Chondrocyte (in vitro differentiated cells): ENCODE results near the gene CLCN4. TPM values are rescaled to one million over a fixed set of nuclear protein-coding genes. Genes with fewer than 3 reads are reported as not detected.
A peak's percentile ranks its signal among the peaks of the same experiment; 100 is the strongest.

Experiments used
- DNase-seq: peaks from one replicate; pipeline ENCODE4 v3.0.0; 2021; ENCODE audit warnings: mixed read lengths, low spot score
- H3K27ac Mint-ChIP-seq: one replicate; pipeline ENCODE4 v1.8.0; 2021; ENCODE audit warnings: mild to moderate bottlenecking, moderate library complexity, mixed read lengths; ENCODE audit not compliant: unreplicated experiment
- H3K27me3 Mint-ChIP-seq: 2 replicates; pipeline ENCODE4 v1.8.0; 2021; ENCODE audit warnings: low read depth, mixed read lengths
- H3K36me3 Mint-ChIP-seq: 2 replicates; pipeline ENCODE4 v1.8.0; 2021; ENCODE audit warnings: low read depth, mixed read lengths
- H3K4me1 Mint-ChIP-seq: 2 replicates; pipeline ENCODE4 v1.8.0; 2021; ENCODE audit warnings: low read depth, mild to moderate bottlenecking, mixed read lengths
- H3K4me3 Mint-ChIP-seq: one replicate; pipeline ENCODE4 v1.8.0; 2021; ENCODE audit warnings: mild to moderate bottlenecking, moderate library complexity, mixed read lengths; ENCODE audit not compliant: unreplicated experiment
- H3K9me3 Mint-ChIP-seq: 2 replicates; pipeline ENCODE4 v1.8.0; 2021; ENCODE audit warnings: low read depth, mixed read lengths
- total RNA-seq: library from RNA; stranded (reverse); gene quantifications from 3 replicates; pipeline ENCODE4 v1.2.1, GENCODE V29; 2021
- TF ChIP-seq, protein P1 (sequence below): fragments of 200-600 bp; sonication (generic); IDR thresholded peaks from 2 replicates; pipeline ENCODE4 v1.5.0; 2021; ENCODE audit warnings: antibody characterized with exemption, mild to moderate bottlenecking, moderate library complexity

The CLCN4 gene
- total RNA-seq, 1 donor from 2014 or later: 2.2 TPM

DNA sequence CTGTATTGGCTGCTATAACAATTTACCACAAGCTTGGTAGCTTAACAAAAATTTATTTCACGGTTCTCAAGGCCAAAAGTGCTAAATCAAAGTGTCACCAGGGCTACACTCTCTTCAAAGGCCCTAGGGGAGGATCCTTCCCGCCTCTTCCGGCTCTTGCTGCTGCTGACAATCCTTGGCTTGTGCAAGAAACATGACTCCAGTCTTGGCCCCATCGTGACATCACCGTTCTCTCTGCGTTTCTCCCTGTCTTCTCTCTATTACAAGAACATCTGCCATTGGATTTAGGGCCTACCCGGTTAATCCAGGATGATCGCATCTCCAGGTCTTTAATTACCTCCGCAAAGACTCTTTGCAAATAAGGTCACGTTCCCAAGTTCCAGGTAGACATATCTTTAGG lies 10.4 kb upstream of the CLCN4 start:
- H3K27me3 Mint-ChIP-seq: no peaks in the 10 kb centered on the region
- no peak for DNase-seq
- H3K4me3 Mint-ChIP-seq: no peak overlapping the region
- H3K36me3 Mint-ChIP-seq: peaks cover 9% of the 10 kb centered on the region
- H3K9me3 Mint-ChIP-seq: peaks cover 2% of the 10 kb centered on the region
- no peaks in the 10 kb centered on the region for H3K4me1 Mint-ChIP-seq
- TF ChIP-seq, protein P1, sequence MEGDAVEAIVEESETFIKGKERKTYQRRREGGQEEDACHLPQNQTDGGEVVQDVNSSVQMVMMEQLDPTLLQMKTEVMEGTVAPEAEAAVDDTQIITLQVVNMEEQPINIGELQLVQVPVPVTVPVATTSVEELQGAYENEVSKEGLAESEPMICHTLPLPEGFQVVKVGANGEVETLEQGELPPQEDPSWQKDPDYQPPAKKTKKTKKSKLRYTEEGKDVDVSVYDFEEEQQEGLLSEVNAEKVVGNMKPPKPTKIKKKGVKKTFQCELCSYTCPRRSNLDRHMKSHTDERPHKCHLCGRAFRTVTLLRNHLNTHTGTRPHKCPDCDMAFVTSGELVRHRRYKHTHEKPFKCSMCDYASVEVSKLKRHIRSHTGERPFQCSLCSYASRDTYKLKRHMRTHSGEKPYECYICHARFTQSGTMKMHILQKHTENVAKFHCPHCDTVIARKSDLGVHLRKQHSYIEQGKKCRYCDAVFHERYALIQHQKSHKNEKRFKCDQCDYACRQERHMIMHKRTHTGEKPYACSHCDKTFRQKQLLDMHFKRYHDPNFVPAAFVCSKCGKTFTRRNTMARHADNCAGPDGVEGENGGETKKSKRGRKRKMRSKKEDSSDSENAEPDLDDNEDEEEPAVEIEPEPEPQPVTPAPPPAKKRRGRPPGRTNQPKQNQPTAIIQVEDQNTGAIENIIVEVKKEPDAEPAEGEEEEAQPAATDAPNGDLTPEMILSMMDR: no peak
- no peak overlapping the region for H3K27ac Mint-ChIP-seq

DNA sequence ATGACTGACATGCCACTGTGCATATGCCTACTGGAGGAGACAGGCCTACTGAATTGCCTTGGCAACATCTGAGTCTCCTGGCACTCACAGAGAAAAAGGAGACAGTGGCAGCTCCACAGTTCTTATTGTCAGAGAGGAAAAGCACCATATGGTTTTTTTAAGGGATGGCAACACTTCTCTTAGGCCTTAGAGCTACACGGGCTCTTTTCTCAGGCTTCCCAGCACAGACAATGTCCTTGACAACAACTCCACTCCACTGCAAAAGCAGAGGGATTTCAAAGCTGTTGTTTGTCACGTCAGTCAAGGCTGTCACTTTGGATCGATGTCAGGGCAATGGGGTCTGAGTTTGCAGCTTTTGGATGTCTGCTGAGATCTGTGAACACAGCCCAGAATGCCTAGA lies 4.7 kb upstream of the CLCN4 start:
- peaks cover 8% of the 10 kb centered on the region for H3K4me1 Mint-ChIP-seq
- H3K27me3 Mint-ChIP-seq: no peaks in the 10 kb centered on the region
- no peaks in the 10 kb centered on the region for H3K36me3 Mint-ChIP-seq
- H3K27ac Mint-ChIP-seq: no peak overlapping the region
- TF ChIP-seq, protein P1: no peak
- no peak for DNase-seq
- no peak overlapping the region for H3K4me3 Mint-ChIP-seq
- no peaks in the 10 kb centered on the region for H3K9me3 Mint-ChIP-seq

DNA sequence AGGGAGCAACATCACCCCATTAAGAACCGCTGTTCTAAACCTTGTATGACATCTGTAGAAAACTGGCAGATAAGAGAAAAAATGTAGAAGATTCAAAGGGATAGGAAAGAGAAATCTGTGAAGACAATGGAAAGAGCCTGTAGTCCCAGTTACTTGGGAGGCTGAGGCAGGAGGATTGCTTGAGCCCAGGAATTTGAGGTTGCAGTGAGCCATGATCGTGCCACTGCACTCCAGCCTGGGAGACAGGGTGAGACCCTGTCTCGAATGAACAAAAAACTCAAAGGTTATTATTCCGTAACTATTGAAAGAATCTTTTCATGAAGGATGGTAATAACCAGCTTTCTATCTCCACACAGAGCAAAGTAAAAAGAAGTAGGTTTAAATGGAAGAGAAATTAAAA lies 1.6 kb upstream of the CLCN4 start:
- no peak for DNase-seq
- Mint-ChIP-seq H3K9me3 (no peaks in the 10 kb centered on the region), H3K27ac (no peak overlapping the region), H3K4me1 (peaks cover 18% of the 10 kb centered on the region), H3K27me3 (no peaks in the 10 kb centered on the region), H3K4me3 (no peak overlapping the region), H3K36me3 (no peaks in the 10 kb centered on the region)
- TF ChIP-seq, protein P1: no peak

DNA sequence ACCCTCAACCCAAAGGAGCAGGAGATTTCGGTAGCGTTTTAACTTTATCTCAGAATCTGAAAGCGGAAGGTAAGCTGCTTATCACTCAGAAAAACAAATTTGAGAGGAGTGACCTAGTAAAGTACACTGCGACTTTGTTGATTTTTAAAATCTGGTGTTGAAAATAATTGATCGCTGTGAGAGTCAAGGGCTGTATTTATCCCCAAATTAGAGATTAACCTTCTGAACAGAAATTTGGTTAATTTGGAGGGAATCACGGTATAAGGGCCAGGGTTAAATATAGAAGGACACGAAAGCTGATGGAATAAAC lies 212 bp downstream of the CLCN4 start:
- Mint-ChIP-seq H3K36me3 (no peaks in the 10 kb centered on the region), H3K4me3 (peak overlapping the region; percentile 69), H3K4me1 (peaks cover 18% of the 10 kb centered on the region), H3K9me3 (no peaks in the 10 kb centered on the region), H3K27ac (peak overlapping the region; percentile 60), H3K27me3 (no peaks in the 10 kb centered on the region)
- DNase-seq: no peak
- TF ChIP-seq, protein P1: no peak

DNA sequence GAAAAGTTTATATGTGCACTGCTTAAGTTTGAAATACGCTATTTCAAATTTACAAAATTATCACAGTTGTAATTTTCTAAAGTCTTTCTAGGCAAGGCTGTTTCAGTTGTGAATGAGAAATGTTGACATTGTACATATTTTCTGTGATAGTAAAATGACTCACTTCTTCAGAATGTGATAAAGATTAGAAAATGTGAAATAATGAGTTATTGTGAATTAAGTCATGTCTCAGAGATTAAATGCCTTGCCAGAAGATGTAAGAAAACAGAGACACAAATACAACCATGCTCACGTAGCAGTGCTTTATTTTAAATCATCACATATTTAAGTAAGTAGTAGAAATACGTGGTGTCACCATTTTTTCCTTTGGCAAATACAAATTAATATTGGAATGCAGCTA lies 768 bp downstream of the CLCN4 start:
- no peak for DNase-seq
- H3K36me3 Mint-ChIP-seq: no peaks in the 10 kb centered on the region
- TF ChIP-seq, protein P1: no peak
- no peak overlapping the region for H3K27ac Mint-ChIP-seq
- no peaks in the 10 kb centered on the region for H3K9me3 Mint-ChIP-seq
- peak overlapping the region; percentile 69 for H3K4me3 Mint-ChIP-seq
- H3K4me1 Mint-ChIP-seq: peaks cover 18% of the 10 kb centered on the region
- H3K27me3 Mint-ChIP-seq: no peaks in the 10 kb centered on the region
